ENCODE results near the gene FFAR1.

FFAR1 gene

DNA sequence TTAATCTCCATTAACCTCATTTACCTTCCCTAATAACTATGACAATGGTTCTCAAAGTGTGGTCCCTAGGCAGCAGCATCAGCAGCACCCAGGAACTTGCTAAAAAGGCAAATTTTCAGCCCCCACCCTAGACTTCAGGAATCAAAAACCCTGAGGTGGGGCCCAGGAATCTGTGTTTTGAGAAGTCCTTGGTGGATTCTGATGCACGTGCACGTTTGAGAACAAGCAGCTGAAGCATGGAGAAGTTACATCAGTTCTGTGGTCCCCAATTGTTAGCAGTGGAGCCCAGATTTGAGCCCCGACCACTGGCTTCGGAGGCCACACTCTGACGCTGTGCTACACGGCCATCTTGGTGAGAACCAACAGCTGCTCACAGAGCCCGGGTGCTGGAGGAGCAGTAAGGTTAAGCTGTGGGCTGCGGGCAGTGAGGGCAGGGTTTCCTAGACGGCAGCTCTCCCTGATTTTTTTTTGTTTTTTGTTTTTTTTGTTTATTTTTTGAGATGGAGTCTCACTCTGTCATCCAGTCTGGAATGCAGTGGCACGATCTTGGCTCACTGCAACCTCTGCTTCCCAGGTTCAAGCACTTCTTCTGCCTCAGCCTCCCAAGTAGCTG, 32.7 kb upstream of the FFAR1 start:
- no peak for DNase-seq (ENCODE audit: low spot score)

DNA sequence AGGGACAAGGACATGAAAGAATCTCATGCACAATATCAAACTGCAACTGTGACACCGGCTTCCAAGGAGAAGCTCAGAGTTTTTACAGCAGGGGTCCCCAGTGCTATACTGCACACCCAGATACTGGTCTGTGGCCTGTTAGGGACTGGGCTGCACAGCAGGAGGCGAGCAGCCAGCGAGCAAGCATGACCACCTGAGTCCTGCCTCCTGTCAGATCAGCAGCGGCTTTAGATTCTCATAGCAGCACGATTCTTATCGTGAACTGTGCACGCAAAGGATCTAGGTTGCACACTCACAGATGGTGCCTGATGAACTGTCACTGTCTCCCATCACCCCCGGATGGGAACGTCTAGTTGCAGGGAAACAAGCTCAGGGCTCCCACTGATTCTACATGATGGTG, 31.8 kb upstream of the FFAR1 start:
- no peak for DNase-seq (ENCODE audit: low spot score)

DNA sequence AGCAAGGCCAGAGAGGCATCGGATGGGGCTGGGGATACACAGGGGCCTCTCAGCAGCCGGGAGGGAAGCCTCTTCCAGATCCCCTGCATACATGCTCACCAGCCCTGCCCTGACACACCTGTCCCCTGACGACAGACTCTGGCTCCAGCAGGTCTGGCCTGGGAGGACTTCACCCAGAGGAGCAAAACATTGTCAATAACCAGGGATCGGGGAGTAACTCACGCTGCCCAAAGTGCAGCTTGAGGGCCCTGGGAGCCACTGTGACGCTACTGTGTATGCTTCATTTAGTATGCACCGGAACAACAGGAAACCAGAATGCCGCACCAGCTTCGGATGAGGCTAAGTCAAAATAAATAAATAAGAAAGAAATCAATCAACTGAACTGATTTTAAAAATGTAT, 31.1 kb upstream of the FFAR1 start:
- peak; percentile 1 for DNase-seq (ENCODE audit: low spot score)

DNA sequence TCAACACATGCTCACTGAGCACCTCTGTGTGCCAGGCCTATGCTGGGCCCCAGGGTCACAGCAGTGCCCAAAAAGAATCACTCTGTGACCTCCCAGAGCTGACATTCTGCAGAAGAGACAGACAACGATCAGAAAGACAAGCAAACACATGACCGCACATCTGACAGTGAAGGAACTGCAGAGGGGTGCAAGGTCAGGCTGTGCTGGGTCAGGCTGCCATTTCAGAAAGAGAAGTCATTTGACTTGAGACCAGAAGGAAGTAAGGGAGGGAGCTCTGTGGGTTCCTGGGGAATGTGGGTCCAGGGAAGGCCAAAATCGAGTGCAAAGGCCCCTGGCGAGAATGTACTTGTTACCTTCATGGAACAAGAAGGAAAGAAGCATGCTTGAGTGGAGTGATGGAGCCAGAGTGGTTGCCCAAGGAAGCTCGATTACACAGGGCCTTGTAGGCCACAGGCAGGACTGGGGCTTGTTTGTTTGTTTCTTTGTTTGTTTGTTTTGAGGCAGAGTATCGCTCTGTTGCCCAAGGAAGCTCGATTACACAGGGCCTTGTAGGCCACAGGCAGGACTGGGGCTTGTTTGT, 30.1 kb upstream of the FFAR1 start:
- DNase-seq (ENCODE audit: low spot score): peak; percentile 2

DNA sequence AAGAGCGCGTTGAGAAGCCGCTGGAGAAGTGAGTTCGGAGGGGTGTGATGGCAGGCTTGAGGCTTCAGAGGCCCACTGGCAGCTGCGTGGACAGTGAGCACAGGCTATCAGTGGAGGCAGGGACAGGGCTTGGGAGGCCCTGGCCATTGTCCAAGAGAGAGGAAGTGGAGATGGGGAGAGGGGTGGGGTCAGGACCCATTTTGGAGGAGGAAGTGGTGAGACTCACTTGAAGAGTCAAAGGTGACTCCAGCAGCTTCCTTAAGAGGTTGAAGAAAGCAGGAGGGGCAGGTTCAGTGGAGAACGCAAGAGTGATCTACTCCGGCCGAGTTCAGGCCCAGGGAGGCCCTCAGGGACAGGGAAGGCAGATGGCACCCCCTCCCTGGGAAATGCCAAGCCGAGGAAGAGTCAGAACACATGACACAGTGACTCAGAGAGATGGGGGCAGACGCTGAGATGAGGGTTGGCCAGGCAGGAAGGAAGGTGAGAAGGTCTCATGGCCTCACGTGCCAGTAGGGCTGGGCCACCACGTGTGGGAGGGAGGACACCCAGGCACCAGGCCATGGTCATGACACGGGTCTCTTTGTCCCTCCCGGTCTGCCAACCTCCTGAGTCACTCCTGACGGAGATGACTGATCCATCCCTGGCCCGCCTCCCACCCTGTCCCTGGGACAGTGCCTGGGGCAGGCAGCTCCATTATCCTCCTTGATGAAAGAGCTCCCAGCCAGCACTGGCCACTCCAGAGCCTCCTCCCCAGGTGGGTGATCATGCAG, 28.8 kb upstream of the FFAR1 start:
- DNase-seq (ENCODE audit: low spot score): peak; percentile 22

DNA sequence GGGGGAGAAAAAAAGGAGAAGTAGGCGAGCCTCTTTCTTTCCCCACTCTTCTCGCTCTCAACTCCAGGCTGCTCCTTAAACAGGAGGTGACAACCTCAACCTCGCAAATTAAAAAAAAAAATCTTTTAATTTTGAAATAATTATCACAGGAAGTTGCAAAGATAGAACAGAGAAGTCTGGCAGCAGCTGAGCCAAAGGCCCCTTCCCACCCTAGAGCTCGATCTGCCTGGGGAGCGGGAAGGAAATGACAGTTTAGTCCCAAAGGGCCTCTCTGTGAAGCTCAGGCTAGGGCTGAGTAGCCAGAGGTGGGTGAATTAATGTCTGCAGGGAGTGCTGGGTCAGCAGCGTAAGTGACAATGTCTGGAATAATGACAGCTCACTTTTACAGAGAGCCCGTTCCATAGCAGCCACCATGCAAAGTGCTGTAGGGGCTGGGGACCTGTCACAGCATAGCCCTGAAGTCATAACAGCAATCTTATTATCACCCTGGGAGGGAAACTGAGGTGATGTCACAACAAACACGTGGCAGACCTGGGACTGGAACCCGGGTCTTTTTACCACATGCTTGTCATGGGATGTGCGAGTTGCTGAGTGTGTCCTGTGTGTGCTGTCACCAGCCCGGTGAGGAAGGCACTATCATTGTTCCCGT, 27.5 kb upstream of the FFAR1 start:
- no peak for DNase-seq (ENCODE audit: low spot score)

DNA sequence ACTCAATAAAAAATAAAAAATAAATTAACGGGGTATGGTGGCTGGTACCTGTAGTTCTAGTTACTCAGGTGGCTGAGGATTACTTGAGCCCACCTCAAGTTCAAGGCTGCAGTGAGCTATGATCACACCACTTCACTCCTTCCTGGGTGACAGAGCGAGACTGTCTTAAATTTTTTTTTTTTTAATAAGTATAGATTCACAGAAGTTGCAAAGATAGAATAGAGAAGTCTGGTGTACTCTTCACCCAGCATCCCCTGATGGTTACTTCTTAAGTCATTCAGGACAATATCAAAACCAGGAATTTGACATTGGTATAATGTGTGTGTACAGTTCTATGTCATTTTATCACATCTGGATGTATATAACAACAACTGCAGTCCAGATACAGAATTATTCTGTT, 26.4 kb upstream of the FFAR1 start:
- no peak for DNase-seq (ENCODE audit: low spot score)

DNA sequence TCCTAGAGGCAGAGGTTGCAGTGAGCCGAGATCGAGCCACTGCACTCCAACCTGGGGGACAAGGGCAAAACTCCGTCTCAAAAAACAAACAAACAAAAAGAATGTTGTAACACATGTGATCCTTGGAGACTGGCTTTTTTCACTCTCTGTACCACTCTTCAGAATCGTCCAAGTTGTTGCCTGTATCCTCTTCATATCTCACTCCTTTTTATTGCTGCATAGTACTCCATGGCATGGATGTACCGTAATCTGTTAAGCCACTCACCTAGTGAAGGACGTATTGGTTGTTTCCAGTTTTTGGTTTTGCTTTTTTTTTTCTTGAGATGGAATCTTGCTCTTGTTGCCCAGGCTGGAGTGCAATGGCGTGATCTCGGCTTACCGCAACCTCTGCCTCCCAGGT, 25.7 kb upstream of the FFAR1 start:
- no peak for DNase-seq (ENCODE audit: low spot score)

DNA sequence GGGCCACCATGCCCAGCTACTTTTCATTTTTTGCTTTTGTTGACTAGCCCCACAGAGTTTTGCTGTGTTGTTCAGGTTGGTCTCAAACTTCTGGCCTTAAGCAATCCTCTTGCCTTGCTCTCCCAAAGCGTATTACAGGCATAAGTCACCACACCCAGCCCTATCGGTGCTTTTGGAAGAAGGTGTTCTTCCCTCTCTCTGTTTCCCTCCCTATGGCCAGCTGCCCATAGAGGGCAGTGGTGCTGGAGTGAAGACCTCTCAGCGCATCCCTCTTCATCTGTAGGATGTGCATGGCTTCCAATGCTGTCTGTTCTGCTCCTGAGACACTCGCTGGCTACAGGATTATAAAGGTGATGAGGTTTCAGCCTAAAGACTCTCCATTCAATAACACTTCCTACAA, 20.1 kb upstream of the FFAR1 start:
- no peak for DNase-seq (ENCODE audit: low spot score)

DNA sequence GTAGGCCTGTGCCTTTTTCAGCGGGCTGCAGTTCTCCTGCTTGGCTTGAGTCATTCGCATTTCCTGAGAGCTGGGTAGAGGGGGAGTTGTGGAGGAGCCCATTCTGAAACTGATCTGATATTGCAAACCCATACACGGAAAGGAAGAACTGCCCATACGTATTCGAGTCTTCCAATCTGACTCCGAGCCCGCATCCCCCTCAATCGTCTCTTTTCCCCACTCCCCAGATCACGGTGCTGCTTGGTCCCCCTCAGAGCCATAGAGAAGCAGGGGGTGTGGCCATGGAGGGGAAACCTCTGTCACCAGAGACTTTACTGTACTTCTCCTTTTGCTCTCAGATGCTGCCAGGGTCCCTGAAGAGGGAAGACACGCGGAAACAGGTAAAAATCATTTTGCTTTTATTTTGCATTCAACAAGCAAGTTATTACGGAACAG, 18.8 kb upstream of the FFAR1 start, which contains the start of gene CD22:
Gene CD22, plus strand, starts transcription at position 337 of the 435 bp plus-strand sequence. CDS start 2,854 bp downstream, outside the sequence.
- DNase-seq (ENCODE audit: low spot score): no peak

DNA sequence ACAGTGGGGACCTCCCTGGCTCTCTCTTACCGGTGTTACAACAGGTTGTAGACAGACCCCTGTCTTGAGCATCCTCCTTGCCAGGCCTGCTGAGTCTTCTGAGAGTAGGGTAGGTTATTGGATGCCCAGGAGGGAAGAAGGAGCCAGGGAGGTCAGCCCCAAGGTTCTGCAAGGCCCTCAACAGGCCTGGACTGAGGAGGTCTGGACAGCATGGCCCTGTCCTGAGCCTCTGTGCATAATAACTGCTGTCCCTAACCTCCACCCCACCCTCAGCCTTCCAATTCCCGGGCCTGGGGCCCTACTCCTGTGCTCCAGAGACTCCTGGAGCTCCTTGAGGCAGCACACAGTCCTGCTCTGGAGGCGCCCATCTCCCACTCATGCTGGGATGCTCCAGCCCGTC, 18.4 kb upstream of the FFAR1 start:
- DNase-seq (ENCODE audit: low spot score): no peak

DNA sequence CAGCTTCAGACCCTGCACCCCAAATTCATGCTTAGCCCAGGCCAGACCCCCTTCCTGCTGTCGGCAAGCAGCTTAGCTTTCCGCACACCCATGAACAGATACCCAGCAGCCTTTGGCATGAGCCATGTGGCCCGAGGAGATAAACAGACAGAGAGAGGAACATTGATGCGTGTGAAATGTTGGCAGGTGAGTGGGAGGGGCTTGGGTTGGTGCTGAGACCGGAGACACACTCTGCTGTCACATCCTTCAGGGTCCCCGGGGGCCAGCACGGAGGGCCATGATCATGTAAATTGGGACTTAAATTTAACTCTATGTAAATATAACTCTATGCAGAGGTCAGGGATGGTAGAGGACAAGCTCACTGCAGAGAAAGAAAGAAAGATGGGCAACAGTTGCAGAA, 17.2 kb upstream of the FFAR1 start:
- no peak for DNase-seq (ENCODE audit: low spot score)

DNA sequence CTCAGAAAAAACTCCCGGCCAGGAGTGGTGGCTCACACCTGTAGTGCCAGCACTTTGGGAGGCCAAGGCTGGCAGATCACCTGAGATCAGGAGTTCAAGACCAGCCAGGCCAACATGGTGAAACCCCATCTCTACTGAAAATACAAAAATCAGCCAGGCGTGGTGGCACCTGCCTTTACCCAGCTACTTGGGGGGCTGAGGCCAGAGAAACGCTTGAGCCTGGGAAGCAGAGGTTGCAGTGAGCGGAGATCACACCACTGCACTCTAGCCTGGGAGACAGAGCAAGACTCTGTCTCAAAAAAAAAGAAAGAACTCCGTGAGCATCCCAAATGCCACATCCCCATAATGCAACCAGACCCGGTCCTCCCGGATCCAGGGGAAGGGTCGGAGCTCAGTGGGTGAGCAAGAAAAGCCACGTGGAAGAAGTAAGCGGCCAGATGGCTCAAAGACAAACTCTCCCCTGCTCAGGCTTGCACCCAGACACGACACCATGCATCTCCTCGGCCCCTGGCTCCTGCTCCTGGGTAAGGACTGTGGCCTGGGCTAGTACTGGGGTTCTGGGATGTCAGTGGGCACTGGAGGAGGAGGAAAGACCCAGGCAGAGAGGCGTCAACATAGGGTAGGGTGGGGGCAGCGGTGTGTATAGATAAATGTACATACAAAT, 16.0 kb upstream of the FFAR1 start:
- DNase-seq (ENCODE audit: low spot score): no peak

DNA sequence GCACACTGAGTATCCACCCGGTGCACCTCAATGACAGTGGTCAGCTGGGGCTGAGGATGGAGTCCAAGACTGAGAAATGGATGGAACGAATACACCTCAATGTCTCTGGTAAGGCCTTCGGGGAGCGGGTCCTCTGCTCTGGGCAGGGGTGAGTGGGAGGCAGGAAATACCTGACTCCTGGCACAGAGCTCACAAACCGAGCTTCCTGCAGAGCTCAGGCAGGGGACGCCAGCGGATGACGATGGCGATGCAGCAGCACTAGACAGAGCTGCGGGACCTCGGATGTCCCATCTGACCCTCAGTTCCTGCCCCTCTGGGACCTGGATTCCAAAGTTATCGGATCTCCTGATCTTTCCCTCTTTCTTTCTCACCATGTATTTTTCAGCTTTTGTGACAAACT, 14.9 kb upstream of the FFAR1 start:
- no peak for DNase-seq (ENCODE audit: low spot score)

DNA sequence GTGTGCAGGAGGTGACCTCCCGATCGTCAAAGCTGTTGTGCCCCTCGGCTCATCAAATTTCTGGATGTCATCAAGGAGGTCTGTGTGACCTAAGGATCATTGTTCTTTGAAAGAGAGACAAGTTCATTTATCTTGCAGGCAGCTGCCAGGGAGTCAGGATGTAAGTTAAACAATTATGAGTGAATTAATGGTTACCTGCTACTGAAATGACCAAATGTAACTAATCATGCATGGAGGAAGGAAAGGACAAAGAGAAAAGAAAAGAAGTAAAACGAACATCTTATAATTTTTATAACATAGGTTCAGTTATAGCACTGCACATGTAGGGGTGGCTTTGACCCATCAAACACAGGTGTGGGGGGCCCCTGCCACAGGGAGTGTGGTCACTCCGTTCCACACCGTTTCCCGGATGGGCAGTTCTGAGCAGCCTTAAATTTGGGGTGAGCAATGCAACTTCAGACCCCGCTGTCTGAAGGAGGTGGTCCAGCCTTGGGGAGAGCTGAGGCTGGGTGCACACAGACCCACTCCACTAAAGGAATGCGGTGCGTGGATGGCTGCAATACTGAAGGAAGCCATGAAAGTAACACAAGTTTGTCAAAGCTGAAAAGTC, 13.5 kb upstream of the FFAR1 start:
- no peak for DNase-seq (ENCODE audit: low spot score)

DNA sequence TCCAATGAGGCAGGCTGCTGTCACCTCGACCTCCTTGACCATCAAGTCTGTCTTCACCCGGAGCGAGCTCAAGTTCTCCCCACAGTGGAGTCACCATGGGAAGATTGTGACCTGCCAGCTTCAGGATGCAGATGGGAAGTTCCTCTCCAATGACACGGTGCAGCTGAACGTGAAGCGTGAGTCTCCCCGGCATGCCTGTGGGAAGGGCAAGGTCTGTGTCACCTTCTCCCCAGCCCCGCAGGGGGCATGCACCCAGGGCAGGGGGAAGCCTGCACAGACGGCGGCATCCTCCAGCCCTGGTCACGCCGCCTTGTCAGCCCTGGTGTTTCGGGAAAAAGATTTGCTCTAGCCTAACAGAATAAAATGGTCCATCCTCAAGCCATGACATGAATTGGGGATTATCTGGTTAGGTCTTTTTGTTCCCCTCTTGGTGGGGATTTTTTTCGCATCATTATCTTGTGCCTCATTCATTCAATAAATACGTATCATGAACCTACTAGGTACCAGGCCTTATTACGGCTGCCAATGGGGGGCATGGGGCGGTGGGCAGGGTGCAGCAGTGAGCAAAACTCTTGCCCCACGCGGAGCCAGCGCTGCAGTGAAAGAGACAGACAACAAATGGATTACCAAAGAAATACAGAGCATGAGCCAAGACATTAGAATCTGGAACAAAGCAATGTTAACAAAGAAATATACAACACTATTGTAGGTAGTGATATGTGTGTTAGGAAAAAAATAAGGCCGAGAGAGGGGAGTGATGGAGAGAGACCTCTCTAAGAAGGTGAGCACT, 11.3 kb upstream of the FFAR1 start:
- no peak for DNase-seq (ENCODE audit: low spot score)

DNA sequence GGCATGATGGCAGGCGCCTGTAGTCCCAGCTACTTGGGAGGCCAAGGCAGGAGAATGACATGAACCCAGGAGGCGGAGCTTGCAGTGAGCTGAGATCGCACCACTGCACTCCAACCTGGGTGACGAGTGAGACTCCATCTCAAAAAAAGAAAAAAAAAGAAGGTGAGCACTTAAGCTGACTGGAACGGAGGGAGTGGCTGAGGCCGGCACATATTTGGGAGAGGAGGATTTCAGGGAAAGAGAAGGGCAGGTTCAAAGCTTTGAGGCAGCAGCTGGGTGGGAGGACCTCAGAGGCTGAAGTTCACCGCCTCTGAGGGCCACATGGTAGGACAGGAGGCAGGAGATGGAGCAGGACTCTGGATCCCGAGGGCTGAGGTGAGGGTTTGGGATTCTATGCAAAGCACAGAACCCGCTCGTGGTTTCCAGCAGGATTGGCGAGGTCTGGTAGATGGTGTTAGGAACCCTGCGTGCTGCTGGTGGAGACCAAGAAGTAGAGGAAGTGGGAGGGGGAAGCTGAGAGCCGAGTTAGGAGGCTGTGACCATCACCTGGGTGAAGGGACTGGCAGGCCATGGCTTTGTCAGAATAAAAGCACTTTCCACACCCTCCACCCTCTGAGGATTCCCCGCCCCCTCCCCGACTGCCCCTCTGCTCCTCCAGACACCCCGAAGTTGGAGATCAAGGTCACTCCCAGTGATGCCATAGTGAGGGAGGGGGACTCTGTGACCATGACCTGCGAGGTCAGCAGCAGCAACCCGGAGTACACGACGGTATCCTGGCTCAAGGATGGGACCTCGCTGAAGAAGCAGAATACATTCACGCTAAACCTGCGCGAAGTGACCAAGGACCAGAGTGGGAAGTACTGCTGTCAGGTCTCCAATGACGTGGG, 10.4 kb upstream of the FFAR1 start:
- peak; percentile 4 for DNase-seq (ENCODE audit: low spot score)

DNA sequence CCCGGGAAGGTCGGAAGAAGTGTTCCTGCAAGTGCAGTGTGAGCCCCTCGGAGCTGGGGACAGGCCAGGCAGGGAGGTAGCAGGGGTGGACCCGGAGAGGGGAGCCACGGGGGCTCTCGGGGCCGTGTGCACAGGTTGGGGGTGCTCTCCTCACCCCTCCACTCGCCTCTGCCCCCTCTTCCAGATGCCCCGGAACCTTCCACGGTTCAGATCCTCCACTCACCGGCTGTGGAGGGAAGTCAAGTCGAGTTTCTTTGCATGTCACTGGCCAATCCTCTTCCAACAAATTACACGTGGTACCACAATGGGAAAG, 9.8 kb upstream of the FFAR1 start:
- peak; percentile 7 for DNase-seq (ENCODE audit: low spot score)

DNA sequence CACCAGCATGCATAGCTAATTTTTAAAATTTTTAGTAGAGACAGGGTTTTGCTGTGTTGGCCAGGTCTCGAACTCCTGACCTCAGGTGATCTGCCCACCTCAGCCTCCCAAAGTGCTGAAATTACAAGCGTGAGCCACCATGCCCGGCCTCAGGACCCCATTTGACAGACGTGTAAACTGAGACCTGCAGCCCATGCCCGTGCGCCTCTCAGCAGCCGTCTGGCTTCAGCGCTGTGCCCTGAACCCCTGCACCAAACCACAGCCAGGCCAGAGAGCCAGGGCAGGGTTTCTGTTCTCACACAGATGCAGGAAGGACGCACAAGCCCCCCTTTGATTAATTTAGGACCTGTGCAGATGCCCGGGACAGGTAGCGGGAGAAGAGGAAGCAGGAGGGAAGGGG, 7.3 kb upstream of the FFAR1 start:
- DNase-seq (ENCODE audit: low spot score): no peak

DNA sequence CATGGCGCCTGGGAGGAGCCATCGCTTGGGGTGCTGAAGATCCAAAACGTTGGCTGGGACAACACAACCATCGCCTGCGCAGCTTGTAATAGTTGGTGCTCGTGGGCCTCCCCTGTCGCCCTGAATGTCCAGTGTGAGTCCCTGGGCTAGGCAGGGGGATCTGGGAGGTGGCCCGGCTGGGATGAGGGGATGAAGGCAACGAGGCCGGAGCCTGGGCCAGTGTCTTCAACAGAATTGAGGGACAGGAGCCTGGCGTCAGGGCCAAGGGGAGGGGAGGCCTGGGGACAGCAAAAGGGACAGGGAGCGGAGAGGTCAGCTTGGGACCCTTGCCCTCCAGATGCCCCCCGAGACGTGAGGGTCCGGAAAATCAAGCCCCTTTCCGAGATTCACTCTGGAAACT, 6.7 kb upstream of the FFAR1 start:
- no peak for DNase-seq (ENCODE audit: low spot score)
